Natural killer cell (primary cell): ENCODE measurements around the gene ENTR1. TPM values are rescaled to one million over a fixed set of nuclear protein-coding genes. Genes with fewer than 3 reads are reported as not detected.
A peak's percentile ranks its signal among the peaks of the same experiment; 100 is the strongest.

Source experiments
- ATAC-seq, 3 donors: fragments of 150-1000 bp in 2 of 3; fragments of 200-7000 bp in 1 of 3; cut with Tn5 transposase; 1 replicate in 1 of 3; 2 replicates in 2 of 3; pipeline ENCODE4 v1.10.0; 2021; ENCODE audit warnings: mild to moderate bottlenecking in 2 of 3, moderate library complexity in 2 of 3
- DNase-seq, 2 donors: peaks; one replicate each; pipeline versions ENCODE4 v3.0.0 to v3.0.0-alpha.2; 2013 to 2021; ENCODE audit warnings: mixed read lengths in 1 of 2
- H3K27ac ChIP-seq: one replicate; pipeline ENCODE4 v1.5.1; 2013; ENCODE audit warnings: mild to moderate bottlenecking, low read length
- H3K27me3 ChIP-seq: one replicate; pipeline ENCODE4 v1.6.1; 2013; ENCODE audit warnings: low read length; ENCODE audit not compliant: control insufficient read depth, insufficient read depth
- H3K36me3 ChIP-seq: one replicate; pipeline ENCODE4 v1.6.1; 2013; ENCODE audit warnings: low read length; ENCODE audit not compliant: control insufficient read depth, insufficient read depth
- H3K4me1 ChIP-seq: one replicate; pipeline ENCODE4 v1.6.1; 2013; ENCODE audit warnings: low read length; ENCODE audit not compliant: control insufficient read depth, insufficient read depth
- H3K4me3 ChIP-seq: one replicate; pipeline ENCODE4 v1.5.1; 2013; ENCODE audit warnings: low read length
- H3K9me3 ChIP-seq: one replicate; pipeline ENCODE4 v1.6.1; 2013; ENCODE audit warnings: low read length; ENCODE audit not compliant: control insufficient read depth, insufficient read depth
- H3K27ac Mint-ChIP-seq, 2 donors: one replicate each; pipeline ENCODE4 v1.8.0; 2022; ENCODE audit warnings: mild to moderate bottlenecking in 2 of 2, mixed read lengths in 2 of 2, moderate library complexity in 1 of 2
- H3K27me3 Mint-ChIP-seq, 2 donors: one replicate each; pipeline ENCODE4 v1.8.0; 2022; ENCODE audit warnings: low read depth in 2 of 2, mixed read lengths in 2 of 2
- H3K36me3 Mint-ChIP-seq: one replicate; pipeline ENCODE4 v1.8.0; 2022; ENCODE audit warnings: mixed read lengths
- H3K4me1 Mint-ChIP-seq, 2 donors: one replicate each; pipeline ENCODE4 v1.8.0; 2022; ENCODE audit warnings: mixed read lengths in 2 of 2
- H3K4me3 Mint-ChIP-seq: one replicate; pipeline ENCODE4 v1.8.0; 2022; ENCODE audit warnings: mild to moderate bottlenecking, moderate library complexity, mixed read lengths
- H3K9me3 Mint-ChIP-seq, 2 donors: one replicate each; pipeline ENCODE4 v1.8.0; 2022; ENCODE audit warnings: mixed read lengths in 2 of 2
- WGBS: methylation state at CpG from one replicate; pipeline ENCODE4 v1.1.7; 2013; ENCODE audit warnings: missing lambda C conversion rate; ENCODE audit not compliant: insufficient coverage; 5-methylcytosine and 5-hydroxymethylcytosine counted together
- intact Hi-C: fragments of 100-400 bp; cut with micrococcal nuclease; formaldehyde crosslinking; loops from one replicate; pipeline ENCODE4 v1.14.2; 2022
- total RNA-seq, 4 donors: library from RNA; stranded (reverse); fragments of 120-200 nt in 1 of 4; gene quantifications; one replicate each; pipeline versions ENCODE4 v1.2.3 to v1.2.4, GENCODE V29; 2013 to 2022
- TF ChIP-seq, protein P1 (sequence below): fragments of 200-600 bp; IDR thresholded peaks from one replicate; pipeline ENCODE4 v1.8.0; 2022; ENCODE audit warnings: antibody characterized with exemption

ENTR1 gene
- total RNA-seq, 3 donors from 2014 or later (not counting 1 experiment from before 2014, with no cell fraction given): 38.7 to 62.3 (median 41.6) TPM

GRCh38 chr9:136359774-136360718, 50.4 kb downstream of the ENTR1 start:
- 91% methylated on average over 38 of the region's 38 CpGs for WGBS
- intact Hi-C loops: loop anchor here (10.0 kb wide), 1 partner anchor 45 kb away; no protein-coding TSS in a partner anchor
- H3K4me3 Mint-ChIP-seq: no peak overlapping the region
- DNase-seq (no peak), ATAC-seq (no peak)
- H3K27me3 Mint-ChIP-seq: no peaks in the 10 kb centered on the region
- peaks cover 2% of the 10 kb centered on the region for H3K36me3 ChIP-seq
- H3K4me1 ChIP-seq: peaks cover 22% of the 10 kb centered on the region
- no peaks in the 10 kb centered on the region for H3K27me3 ChIP-seq
- H3K36me3 Mint-ChIP-seq: no peaks in the 10 kb centered on the region
- no peak overlapping the region for H3K4me3 ChIP-seq
- H3K9me3 Mint-ChIP-seq: no peaks in the 10 kb centered on the region
- no peak overlapping the region for H3K27ac ChIP-seq
- TF ChIP-seq, protein P1, sequence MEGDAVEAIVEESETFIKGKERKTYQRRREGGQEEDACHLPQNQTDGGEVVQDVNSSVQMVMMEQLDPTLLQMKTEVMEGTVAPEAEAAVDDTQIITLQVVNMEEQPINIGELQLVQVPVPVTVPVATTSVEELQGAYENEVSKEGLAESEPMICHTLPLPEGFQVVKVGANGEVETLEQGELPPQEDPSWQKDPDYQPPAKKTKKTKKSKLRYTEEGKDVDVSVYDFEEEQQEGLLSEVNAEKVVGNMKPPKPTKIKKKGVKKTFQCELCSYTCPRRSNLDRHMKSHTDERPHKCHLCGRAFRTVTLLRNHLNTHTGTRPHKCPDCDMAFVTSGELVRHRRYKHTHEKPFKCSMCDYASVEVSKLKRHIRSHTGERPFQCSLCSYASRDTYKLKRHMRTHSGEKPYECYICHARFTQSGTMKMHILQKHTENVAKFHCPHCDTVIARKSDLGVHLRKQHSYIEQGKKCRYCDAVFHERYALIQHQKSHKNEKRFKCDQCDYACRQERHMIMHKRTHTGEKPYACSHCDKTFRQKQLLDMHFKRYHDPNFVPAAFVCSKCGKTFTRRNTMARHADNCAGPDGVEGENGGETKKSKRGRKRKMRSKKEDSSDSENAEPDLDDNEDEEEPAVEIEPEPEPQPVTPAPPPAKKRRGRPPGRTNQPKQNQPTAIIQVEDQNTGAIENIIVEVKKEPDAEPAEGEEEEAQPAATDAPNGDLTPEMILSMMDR: no peak
- H3K27ac Mint-ChIP-seq: peak overlapping the region in 1 of 2 donors; percentile 51
- peaks cover 0 to 5% of the 10 kb centered on the region in 2 donors for H3K4me1 Mint-ChIP-seq
- no peaks in the 10 kb centered on the region for H3K9me3 ChIP-seq

- WGBS: 68% methylated on average over 2 of the region's 2 CpGs
- DNase-seq: no peak
- H3K9me3 ChIP-seq: no peaks in the 10 kb centered on the region
- no peak for ATAC-seq
- no peak overlapping the region for H3K4me3 Mint-ChIP-seq
- no peaks in the 10 kb centered on the region for H3K36me3 Mint-ChIP-seq
- H3K4me1 Mint-ChIP-seq: peaks cover 0 to 5% of the 10 kb centered on the region in 2 donors
- H3K4me3 ChIP-seq: no peak overlapping the region
- H3K4me1 ChIP-seq: peaks cover 12% of the 10 kb centered on the region
- H3K27me3 Mint-ChIP-seq: no peaks in the 10 kb centered on the region
- intact Hi-C loops: no loop called here
- H3K27ac ChIP-seq: no peak overlapping the region
- no peaks in the 10 kb centered on the region for H3K9me3 Mint-ChIP-seq
- TF ChIP-seq, protein P1: no peak
- H3K36me3 ChIP-seq: peaks cover 2% of the 10 kb centered on the region
- H3K27me3 ChIP-seq: no peaks in the 10 kb centered on the region
- H3K27ac Mint-ChIP-seq: no peak overlapping the region
Observed at GRCh38 chr9:136358888-136359287, 51.5 kb downstream of the ENTR1 start.

DNA sequence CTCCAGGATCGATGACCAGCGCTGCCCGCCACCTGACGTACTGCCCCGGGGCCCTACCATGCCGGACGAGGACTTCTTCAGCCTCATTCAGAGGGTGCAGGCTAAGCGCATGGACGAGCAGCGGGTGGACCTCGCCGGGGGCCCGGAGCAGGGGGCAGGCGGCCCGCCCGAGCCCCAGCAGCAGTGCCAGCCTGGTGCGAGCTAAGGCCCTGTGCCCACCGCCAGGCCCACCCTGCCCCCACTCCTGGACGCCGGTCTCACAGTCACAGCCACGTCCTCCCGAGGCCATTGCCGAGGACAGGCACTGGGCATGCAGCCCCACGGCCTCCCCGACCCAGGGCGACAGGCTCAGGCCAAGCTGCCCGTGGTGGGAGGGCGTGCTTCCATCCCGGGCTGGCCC, 52.4 kb downstream of the ENTR1 start:
- no peak for ATAC-seq
- H3K36me3 ChIP-seq: peaks cover 2% of the 10 kb centered on the region
- H3K4me1 ChIP-seq: peaks cover 8% of the 10 kb centered on the region
- no peak for DNase-seq
- TF ChIP-seq, protein P1: no peak
- H3K9me3 ChIP-seq: no peaks in the 10 kb centered on the region
- Mint-ChIP-seq H3K4me1 (peaks cover 0 to 5% of the 10 kb centered on the region in 2 donors), H3K36me3 (no peaks in the 10 kb centered on the region), H3K27ac (no peak overlapping the region), H3K27me3 (no peaks in the 10 kb centered on the region), H3K4me3 (no peak overlapping the region), H3K9me3 (no peaks in the 10 kb centered on the region)
- no peak overlapping the region for H3K4me3 ChIP-seq
- H3K27ac ChIP-seq: no peak overlapping the region
- intact Hi-C loops: no loop called here
- WGBS: 93% methylated on average over 29 of the region's 29 CpGs
- H3K27me3 ChIP-seq: no peaks in the 10 kb centered on the region
